GM21526 (cell line): ENCODE measurements around the gene ANGPT4.

Experiments
- ATAC-seq: cut with Tn5 transposase; IDR thresholded peaks from one replicate; pipeline ENCODE4 v1.9.1; 2021; ENCODE audit warnings: moderate library complexity; ENCODE audit not compliant: unreplicated experiment, low FRiP score

The ANGPT4 gene

DNA sequence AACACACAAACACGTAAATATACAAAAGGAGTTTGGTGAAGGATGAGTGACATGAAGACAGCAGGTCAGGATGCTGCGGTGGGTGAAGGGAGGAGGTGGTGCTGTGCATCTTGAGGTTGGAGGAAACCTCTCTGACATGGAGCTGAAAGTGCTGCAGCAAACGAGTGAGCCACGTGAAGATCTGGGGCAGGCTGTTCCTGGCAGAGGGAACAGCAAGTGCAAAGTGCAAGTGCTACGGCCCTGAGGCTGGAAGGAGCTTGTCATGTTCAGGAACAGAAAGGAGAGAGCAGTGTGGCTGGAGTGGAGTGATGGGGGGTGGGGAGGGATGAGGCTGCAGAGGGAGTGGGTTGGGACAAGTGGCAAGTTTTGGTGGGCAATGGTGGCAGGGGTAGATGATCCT is 24.8 kb upstream of the ANGPT4 start:
- no peak for ATAC-seq

GRCh38 chr20:939606-940005 is 23.5 kb upstream of the ANGPT4 start:
- no peak for ATAC-seq

GRCh38 chr20:934186-934840 is 18.2 kb upstream of the ANGPT4 start:
- no peak for ATAC-seq

- no peak for ATAC-seq
These were observed 16.9 kb upstream of the ANGPT4 start for GRCh38 chr20:933029-933428.

GRCh38 chr20:931401-931800 is 15.3 kb upstream of the ANGPT4 start:
- no peak for ATAC-seq

DNA sequence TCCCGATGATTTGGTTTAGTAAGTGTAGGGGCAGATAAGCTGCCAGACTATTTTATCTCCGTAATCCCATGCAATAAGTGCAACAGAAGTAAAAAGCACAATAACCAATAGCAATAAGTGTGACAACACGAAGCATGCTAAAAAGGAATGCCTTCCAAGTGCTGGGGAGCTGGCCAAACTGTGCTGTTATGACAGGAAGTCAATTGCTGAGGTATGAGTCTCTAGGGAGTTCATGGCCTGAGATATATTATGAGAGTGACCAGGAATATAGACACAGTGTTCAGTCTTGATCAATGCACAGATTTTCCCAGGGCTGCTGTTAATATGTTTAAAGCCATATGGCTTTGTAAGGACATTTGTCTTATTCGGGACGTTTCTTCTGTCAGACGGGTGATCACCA is 10.5 kb upstream of the ANGPT4 start:
- no peak for ATAC-seq

- no peak for ATAC-seq
These were observed 9.4 kb upstream of the ANGPT4 start for GRCh38 chr20:925516-925915.

GRCh38 chr20:924639-925038 is 8.5 kb upstream of the ANGPT4 start:
- ATAC-seq = no peak

DNA sequence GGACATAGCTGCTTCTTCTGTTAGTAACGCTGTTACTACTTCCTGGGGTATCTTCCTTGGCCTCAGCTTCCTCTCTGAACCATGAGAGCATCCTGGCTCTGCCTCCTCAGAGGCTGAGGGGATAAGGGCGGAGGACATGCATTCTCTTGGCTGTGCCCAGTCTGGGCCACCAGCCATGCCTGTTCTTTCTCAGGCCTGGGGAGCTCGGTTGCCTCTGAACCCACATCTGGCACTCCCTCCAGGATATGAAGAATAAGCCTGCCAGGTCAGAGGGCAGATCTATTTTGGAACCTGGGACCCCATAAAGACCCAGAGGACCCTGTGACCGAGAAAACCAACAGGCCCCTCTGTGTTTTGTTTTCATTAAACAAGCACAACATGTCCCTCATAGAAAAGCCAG is 6.6 kb upstream of the ANGPT4 start:
- no peak for ATAC-seq

DNA sequence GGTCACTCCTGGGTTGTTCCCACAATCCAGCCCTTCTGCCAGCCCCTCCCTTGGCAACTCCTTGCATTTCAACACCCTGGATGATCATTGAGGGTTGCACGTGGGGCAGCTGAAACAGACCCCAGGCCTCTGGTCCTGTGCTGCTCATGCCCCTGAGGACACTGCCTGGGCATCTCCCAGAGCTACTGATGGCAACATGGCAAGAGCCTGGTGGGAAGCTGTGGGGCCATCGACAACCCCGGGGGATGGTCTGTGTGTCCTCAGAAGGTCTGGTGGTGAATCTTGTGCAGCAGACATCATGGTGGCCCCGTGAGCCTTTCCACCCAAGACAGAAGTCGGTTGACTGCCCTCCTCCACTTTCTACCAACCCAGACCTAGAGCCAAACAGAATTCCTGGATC is 4.9 kb upstream of the ANGPT4 start:
- ATAC-seq = no peak

DNA sequence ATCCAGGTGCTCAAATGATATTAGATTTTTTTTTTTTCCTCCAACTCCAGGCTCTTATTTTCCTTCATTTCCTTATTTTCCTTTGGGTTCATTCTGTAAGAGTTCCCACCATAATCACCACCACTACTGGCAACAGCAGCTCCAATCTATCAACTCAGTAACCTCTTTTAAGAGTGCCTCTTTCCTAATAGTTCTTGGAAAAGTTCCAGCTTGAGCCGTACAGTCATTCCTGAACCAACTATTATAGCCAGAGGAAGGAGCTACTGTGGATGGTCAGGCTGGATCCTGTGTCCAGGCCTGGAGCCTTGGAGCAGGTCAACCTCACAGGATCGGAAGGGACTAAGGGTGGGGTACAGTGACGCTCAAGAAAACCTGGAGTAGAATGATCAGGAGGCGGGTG is 4.2 kb upstream of the ANGPT4 start:
- no peak for ATAC-seq

GRCh38 chr20:919491-919916 is 3.4 kb upstream of the ANGPT4 start:
- ATAC-seq = no peak

DNA sequence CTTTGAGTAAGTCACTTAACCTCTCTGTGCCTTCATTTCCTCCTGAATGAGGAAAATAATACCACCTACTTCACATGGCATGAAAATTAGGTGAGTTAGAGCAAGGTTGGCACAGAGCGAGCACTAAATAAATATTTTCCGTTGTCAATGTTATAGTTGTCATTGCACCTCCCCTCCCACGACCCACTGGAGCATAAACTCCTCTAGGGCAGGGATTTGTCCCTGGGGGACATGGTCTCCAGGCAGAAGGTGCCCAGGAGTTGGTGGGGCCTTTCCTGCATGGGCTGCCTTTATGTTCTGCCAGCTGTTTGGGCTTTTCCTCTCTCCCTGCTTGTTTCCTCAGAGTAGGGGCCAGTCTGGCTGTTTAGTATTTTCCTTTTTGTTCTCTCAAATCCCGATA is 1.3 kb upstream of the ANGPT4 start:
- no peak for ATAC-seq

DNA sequence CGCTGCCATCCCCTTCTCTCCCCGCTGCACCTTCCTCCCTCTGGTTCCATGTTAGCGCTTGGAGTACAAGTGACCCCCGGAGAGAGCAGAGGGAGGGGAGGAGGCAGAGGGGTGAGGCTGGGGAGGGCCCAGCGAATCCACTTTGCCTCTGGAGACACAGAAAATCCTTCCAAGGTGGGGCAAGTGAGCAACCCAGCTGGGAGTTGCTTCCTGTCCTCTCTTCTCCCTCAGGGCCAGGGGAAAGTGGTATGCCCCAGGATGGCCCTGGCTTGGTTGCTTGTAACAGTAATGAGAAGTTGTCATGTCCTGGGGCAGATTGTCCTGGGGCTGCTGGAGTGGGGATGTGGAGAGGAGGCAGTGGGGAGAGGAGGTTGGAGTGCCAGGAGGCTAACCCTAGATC is 691 bp upstream of the ANGPT4 start:
- no peak for ATAC-seq

GRCh38 chr20:914727-915498 is 1.2 kb downstream of the ANGPT4 start:
- ATAC-seq = no peak

DNA sequence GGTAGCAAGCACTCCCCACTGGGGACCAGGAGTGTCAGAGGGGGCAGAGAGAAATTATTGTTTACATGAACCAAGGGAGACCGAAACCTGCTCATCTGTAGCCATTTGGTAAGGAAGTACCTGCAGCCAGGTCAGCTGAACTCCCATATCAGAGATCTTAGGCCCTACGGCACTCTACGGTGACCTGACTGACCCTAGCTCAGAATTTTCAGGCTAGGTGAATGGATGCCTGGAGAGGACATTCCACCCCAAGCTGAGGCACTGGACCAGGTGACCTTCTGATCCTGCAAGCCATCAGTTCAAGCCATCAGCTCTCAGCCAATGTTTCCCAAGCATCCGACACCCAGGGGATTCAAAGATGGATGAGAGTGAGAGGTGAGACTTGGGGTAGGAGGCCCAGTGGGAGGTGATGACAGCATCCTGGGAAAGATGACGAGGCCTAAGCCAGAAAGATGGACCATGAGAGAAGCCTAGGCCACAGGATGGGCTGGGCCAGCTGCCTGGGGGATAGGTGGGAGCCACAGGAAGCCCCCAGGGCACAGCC is 2.8 kb downstream of the ANGPT4 start:
- ATAC-seq = no peak

DNA sequence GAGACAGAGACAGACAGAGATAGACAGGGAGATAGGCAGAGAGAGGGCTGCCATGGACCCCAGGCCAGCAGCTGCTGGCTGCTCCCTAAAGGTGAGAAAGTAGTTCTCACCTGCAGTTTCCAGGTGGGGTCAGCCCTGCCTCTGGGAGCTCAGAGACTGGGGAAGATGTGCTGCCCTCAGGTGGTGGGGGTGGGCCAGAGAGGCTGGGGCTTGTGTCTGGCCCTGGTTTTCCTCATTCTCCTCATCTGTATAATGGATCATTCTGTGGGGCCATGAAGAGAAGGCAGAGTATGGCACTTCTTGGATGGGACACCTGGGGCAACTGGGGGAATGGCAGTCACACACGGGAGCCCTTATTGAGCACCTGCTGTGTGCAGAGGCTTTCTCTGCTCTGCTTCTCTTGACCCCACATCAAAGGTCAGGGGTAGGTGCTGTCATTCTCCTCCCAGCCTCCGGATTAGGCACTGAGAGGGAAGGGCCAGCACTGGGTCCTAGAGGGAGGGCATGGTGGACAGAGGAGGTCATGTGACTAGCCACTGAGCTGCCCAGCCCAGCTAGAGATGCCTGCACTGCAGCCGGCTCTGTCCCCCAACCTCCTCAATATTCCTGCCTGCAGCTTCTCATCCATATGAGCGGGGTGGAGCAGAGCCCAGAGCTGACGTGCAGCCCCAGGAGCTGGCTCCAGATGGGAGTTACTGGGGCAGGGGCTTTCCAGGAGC is 4.1 kb downstream of the ANGPT4 start:
- no peak for ATAC-seq

- no peak for ATAC-seq
These were observed 5.0 kb downstream of the ANGPT4 start for GRCh38 chr20:910870-911770.

DNA sequence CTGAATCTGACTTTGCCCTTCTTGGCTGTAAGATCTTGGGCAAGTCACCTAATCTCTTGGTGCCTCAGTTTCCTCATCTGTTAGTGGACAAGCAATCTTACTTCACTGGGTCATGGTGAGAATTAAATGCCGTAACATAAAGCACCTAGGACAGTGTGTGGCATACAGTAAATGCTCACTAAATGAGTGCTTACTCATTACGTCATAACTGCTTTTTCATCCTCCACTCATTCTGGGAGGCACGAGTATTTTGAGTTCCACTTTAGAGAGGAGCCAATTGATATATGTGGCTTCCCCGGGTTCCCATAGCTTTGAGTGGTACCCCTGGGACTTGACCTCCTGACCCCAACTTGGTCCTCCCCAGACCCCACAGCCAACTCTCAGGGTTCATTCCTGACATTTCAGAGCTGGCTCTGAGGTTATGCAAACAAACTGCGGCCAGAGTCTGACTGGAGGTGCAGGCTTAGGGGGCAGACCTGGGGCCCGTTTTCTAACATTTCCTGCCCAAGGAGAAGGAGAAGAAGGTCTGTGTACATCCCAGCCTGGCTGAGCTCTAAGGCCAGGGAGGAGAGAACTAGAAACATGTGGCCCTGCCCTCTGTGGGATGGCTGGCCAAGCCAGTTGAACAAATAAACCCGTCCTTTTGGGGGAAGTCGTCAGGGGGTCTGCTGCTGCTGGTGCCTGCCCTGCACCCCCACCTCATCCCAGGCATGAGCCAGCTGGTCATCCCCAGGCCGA is 5.8 kb downstream of the ANGPT4 start:
- ATAC-seq = no peak

DNA sequence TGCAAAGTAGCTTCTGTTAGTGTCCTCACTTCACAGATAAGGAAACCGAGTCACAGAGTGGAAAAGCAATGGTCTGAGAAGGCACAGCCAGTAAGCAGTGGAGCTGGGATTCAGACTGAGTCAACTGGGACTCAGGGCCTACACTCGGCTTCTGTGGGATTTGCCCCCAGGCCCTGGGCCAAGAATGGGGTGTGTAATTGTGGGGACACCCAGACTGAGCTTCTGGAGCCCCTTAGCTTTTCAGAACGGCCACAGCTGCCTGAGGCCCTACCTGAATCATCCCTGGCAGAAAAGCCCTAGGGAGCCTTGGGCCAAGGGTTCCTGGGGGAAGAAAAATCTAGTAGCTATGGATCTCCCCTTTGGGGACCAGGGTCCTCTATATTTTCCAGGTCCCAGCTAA is 6.5 kb downstream of the ANGPT4 start:
- no peak for ATAC-seq
